Muscle layer of colon (tissue), 2 donors: ENCODE measurements around the gene TNFRSF13B.
"Not testable (repeated sequence)": the region's sequence is repeated elsewhere in the genome, so short reads cannot be mapped to it uniquely, and the experiment has no call there.

Experiments
- H3K27ac ChIP-seq: one replicate; pipeline ENCODE4 v1.7.0; 2013; ENCODE audit warnings: low read depth, mild to moderate bottlenecking, low read length, moderate library complexity
- H3K27me3 ChIP-seq, 2 donors: one replicate each; pipeline ENCODE4 v1.7.0; 2013; ENCODE audit warnings: low read length in 2 of 2, mild to moderate bottlenecking in 2 of 2; ENCODE audit not compliant: insufficient read depth in 2 of 2, control insufficient read depth in 1 of 2
- H3K36me3 ChIP-seq: one replicate; pipeline ENCODE4 v1.7.0; 2013; ENCODE audit warnings: mild to moderate bottlenecking, low read length; ENCODE audit not compliant: insufficient read depth
- H3K4me1 ChIP-seq: one replicate; pipeline ENCODE4 v1.7.0; 2013; ENCODE audit warnings: mild to moderate bottlenecking, low read length; ENCODE audit not compliant: insufficient read depth
- H3K4me3 ChIP-seq, 2 donors: one replicate each; pipeline ENCODE4 v1.7.0; 2013; ENCODE audit warnings: low read length in 2 of 2, low read depth in 1 of 2, mild to moderate bottlenecking in 1 of 2, moderate library complexity in 1 of 2
- H3K9ac ChIP-seq: one replicate; pipeline ENCODE4 v1.7.0; 2013; ENCODE audit warnings: low read length
- H3K9me3 ChIP-seq: one replicate; pipeline ENCODE4 v1.7.0; 2013; ENCODE audit warnings: mild to moderate bottlenecking, low read length
- donor health status: abdominal sarcoma.
- donor health status: Adenocarcinoma of cecum.

The TNFRSF13B gene

GRCh38 chr17:16989230-16989952 is 17.5 kb upstream of the TNFRSF13B start:
- Histone ChIP-seq H3K36me3 (no peaks in the 10 kb centered on the region), H3K27me3 (no peaks in the 10 kb centered on the region), H3K4me3 (no peak overlapping the region), H3K9ac (no peak overlapping the region), H3K4me1 (peaks cover 12% of the 10 kb centered on the region), H3K9me3 (no peaks in the 10 kb centered on the region), H3K27ac (no peak overlapping the region)

GRCh38 chr17:16988749-16989229 is 16.9 kb upstream of the TNFRSF13B start:
- Histone ChIP-seq H3K27ac (no peak overlapping the region), H3K27me3 (no peaks in the 10 kb centered on the region), H3K4me3 (no peak overlapping the region)

GRCh38 chr17:16987830-16988601 is 16.1 kb upstream of the TNFRSF13B start:
- Histone ChIP-seq H3K27ac (no peak overlapping the region), H3K4me3 (no peak overlapping the region), H3K27me3 (no peaks in the 10 kb centered on the region), H3K4me1 (peaks cover 12% of the 10 kb centered on the region), H3K9me3 (no peaks in the 10 kb centered on the region), H3K9ac (no peak overlapping the region), H3K36me3 (no peaks in the 10 kb centered on the region)

More at GRCh38 chr17:16988749-16989229, 16.9 kb upstream of the TNFRSF13B start:
- H3K36me3 ChIP-seq: no peaks in the 10 kb centered on the region
- peaks cover 12% of the 10 kb centered on the region for H3K4me1 ChIP-seq
- no peak overlapping the region for H3K9ac ChIP-seq
- H3K9me3 ChIP-seq: no peaks in the 10 kb centered on the region

- Histone ChIP-seq H3K9me3 (no peaks in the 10 kb centered on the region), H3K36me3 (no peaks in the 10 kb centered on the region), H3K9ac (no peak overlapping the region), H3K27ac (no peak overlapping the region), H3K4me1 (peaks cover 12% of the 10 kb centered on the region), H3K4me3 (no peak overlapping the region), H3K27me3 (no peaks in the 10 kb centered on the region)
These were observed 15.3 kb upstream of the TNFRSF13B start for GRCh38 chr17:16987066-16987829.

GRCh38 chr17:16986391-16986790 is 14.5 kb upstream of the TNFRSF13B start:
- H3K36me3 ChIP-seq: no peaks in the 10 kb centered on the region
- H3K27ac ChIP-seq: no peak overlapping the region
- no peaks in the 10 kb centered on the region for H3K27me3 ChIP-seq
- peaks cover 12% of the 10 kb centered on the region for H3K4me1 ChIP-seq
- H3K9me3 ChIP-seq: no peaks in the 10 kb centered on the region
- H3K4me3 ChIP-seq: no peak overlapping the region
- H3K9ac ChIP-seq: no peak overlapping the region

GRCh38 chr17:16981928-16982327 is 10.0 kb upstream of the TNFRSF13B start:
- no peaks in the 10 kb centered on the region for H3K36me3 ChIP-seq
- no peak overlapping the region for H3K9ac ChIP-seq
- H3K4me3 ChIP-seq: no peak overlapping the region
- H3K27me3 ChIP-seq: no peaks in the 10 kb centered on the region
- H3K27ac ChIP-seq: no peak overlapping the region
- H3K9me3 ChIP-seq: no peaks in the 10 kb centered on the region
- no peaks in the 10 kb centered on the region for H3K4me1 ChIP-seq

GRCh38 chr17:16980813-16981731 is 9.2 kb upstream of the TNFRSF13B start:
- Histone ChIP-seq H3K9me3 (no peaks in the 10 kb centered on the region), H3K36me3 (no peaks in the 10 kb centered on the region), H3K9ac (no peak overlapping the region), H3K27me3 (no peaks in the 10 kb centered on the region), H3K27ac (no peak overlapping the region), H3K4me1 (no peaks in the 10 kb centered on the region), H3K4me3 (no peak overlapping the region)

- no peak overlapping the region for H3K27ac ChIP-seq
- no peak overlapping the region for H3K9ac ChIP-seq
- no peak overlapping the region for H3K4me3 ChIP-seq
- no peaks in the 10 kb centered on the region for H3K9me3 ChIP-seq
- H3K4me1 ChIP-seq: no peaks in the 10 kb centered on the region
- no peaks in the 10 kb centered on the region for H3K27me3 ChIP-seq
- no peaks in the 10 kb centered on the region for H3K36me3 ChIP-seq
These were observed 8.1 kb upstream of the TNFRSF13B start for GRCh38 chr17:16980061-16980460.

GRCh38 chr17:16979237-16979823 is 7.4 kb upstream of the TNFRSF13B start:
- H3K27ac ChIP-seq, H3K9me3 ChIP-seq, H3K27me3 ChIP-seq, H3K36me3 ChIP-seq, H3K4me1 ChIP-seq, H3K4me3 ChIP-seq, H3K9ac ChIP-seq: not testable (repeated sequence)

- H3K36me3 ChIP-seq: no peaks in the 10 kb centered on the region
- no peaks in the 10 kb centered on the region for H3K27me3 ChIP-seq
- no peak overlapping the region for H3K9ac ChIP-seq
- H3K27ac ChIP-seq: no peak overlapping the region
- H3K4me1 ChIP-seq: no peaks in the 10 kb centered on the region
- H3K9me3 ChIP-seq: no peaks in the 10 kb centered on the region
- H3K4me3 ChIP-seq: no peak overlapping the region
These were observed 6.0 kb upstream of the TNFRSF13B start for GRCh38 chr17:16977932-16978331.
